HG03378 (cell line): ENCODE results near the gene RBBP8NL.

Source experiments
- ATAC-seq: cut with Tn5 transposase; IDR thresholded peaks from one replicate; pipeline ENCODE4 v1.9.1; 2021; ENCODE audit warnings: mild to moderate bottlenecking, moderate library complexity; ENCODE audit not compliant: unreplicated experiment

RBBP8NL gene

DNA sequence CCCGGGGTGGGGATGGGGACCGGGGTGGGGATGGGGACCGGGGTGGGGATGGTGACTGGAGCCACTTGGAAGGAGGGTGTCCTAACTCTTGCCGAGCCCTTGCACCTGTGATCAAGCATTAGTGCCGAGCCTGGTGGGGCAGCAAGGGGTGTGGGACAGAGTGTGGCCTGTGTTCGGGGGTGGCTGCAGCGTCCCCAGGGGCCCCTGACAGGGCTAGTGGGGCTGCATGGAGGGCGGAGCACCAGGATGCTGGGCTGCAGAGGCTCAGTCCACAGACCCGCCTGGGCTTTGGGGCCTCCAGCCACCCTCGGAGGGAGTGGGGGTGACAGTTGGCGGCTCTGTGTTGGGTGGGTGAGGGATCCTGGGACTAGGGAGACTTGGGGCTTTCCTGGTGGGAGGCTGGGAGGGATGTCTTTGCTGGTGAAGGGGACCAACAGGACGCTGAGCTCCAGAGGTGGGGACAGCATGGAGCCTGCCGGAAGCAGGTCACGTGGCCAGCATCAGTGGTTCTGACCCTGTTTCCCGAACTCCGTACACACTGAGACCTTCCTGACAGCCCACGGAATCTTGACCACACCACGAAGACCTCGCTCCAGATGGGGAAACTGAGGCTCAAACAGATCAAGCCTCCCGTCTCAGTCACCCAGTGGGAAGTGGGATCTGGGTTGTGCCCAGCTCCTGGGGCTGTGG is 4.6 kb downstream of the RBBP8NL start:
- ATAC-seq, result no peak

DNA sequence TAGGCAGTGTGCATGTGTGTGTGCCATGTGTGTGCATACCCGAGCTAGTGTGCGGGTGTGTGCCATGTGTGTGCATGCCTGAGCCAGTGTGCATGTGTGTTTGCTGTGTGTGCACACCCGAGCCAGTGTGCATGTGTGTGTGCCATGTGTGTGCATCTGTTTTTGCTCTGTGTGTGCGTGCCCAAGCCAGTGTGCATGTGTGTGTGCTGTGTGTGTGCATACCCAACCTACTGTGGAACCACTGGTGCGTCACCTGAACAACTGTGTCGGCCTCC is 5.7 kb downstream of the RBBP8NL start:
- no peak for ATAC-seq

DNA sequence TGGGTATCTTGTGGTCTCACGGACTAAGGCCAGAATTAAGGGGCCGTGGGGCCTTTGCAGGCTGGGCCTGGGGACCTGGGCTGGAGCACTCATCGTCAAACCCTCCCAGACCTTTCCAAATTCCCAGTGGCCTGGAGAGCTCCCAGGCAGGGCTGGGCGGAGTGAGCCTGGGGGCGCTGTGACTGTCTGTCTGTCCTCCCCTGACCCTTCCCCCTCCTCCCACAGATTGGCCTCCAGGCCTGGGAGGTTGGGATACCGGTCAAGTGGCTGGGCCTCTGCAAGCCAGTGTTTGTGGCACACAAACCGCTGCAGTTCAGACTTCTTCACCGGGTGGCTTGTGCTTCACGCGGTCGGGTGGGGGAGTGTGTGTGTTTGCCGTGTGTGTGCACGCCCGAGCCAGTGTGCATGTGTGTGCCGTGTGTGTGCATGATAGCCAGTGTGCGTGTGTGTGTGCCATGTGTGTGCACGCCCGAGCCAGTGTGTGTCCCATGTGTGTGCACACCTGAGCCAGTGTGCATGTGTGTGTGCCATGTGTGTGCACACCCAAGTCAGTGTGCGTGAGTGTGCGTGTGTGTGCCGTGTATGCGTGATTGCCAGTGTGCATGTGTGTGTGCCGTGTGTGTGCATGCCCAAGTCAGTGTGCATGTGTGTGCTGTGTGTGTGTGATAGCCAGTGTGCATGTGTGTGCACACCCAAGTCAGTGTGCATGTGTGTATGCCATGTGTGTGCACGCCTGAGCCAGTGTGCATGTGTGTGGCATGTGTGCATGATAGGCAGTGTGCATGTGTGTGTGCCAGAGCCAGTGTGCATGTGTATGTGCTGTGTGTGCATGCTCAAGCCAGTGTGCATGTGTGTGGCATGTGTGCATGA is 6.3 kb downstream of the RBBP8NL start:
- ATAC-seq, result no peak

- no peak for ATAC-seq
Measured at GRCh38 chr20:62419759-62420158, 7.6 kb downstream of the RBBP8NL start.

DNA sequence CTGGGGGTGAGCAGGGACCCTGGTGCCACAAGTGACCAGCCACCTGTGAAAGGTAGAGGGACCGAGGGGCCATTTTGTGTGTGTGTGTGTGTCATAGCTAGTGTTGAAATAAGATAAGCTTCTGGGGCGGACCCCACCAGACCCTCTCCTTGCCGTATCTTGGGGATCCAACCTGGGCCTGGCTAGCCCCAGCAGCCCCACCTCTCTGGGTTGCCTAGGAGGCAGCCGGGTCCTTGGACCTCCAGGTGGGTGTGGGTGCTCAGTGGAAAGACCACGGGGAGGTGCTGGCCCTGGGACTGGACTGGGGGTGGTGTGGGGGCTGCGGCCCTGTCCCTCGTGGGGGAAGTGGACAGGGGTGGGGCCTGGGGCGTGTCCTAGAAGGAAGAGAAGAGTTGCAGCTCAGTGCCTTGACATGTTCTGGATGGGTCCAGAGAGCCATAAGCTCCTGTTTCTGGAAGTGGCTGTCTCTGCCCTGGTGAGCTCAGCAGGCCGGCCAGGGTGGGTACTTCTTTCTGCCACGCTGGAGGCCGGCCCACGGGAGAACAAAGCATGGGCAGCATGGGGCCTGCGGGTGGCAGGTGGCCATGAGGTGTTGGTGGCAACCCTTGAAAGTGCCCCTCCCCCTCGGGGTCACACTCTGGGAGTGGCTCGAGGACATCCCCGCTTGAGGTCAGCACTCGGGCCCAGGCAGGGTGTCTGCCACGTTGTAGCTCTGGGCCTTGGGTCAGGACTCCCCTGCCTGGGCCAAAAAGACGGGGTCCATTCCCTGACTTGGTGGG is 8.4 kb downstream of the RBBP8NL start:
- no peak for ATAC-seq

DNA sequence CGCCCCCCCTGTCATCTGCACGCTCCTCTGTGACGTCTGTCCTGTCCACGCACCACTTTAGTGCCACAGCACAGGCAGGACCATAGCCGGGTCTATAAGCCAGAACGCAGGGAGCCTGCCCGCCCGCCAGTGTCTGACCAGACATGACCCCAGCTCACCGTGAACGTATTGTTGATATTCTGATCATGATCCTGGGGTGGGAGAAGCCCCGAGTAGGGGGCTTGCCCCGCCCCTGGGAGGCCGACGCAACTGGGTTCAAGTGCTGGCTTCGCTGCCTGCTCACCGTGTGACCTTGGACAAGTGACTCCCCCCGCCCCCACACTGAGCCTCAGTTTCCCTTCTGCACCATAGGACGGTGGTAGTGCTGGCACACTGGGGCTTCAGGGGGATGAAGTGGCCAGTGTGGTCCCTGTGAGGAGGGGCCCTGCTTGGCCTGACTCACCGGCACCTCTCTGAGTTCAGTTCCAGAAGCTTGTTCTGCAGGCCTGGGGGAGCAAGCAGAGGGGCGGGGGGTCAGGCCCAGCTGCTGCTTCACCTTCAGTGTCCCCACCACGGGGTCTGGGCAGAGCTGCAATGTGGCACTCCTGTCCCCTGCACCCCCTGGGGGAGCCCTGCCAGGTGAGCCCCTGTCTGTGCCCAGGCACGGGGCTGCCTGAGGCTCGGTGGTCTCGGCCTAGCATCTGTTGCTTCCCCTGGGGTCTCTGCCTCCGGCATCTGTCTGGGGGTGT is 9.2 kb downstream of the RBBP8NL start:
- no peak for ATAC-seq

- ATAC-seq, result no peak
Measured at GRCh38 chr20:62416651-62417637, 10.4 kb downstream of the RBBP8NL start.

DNA sequence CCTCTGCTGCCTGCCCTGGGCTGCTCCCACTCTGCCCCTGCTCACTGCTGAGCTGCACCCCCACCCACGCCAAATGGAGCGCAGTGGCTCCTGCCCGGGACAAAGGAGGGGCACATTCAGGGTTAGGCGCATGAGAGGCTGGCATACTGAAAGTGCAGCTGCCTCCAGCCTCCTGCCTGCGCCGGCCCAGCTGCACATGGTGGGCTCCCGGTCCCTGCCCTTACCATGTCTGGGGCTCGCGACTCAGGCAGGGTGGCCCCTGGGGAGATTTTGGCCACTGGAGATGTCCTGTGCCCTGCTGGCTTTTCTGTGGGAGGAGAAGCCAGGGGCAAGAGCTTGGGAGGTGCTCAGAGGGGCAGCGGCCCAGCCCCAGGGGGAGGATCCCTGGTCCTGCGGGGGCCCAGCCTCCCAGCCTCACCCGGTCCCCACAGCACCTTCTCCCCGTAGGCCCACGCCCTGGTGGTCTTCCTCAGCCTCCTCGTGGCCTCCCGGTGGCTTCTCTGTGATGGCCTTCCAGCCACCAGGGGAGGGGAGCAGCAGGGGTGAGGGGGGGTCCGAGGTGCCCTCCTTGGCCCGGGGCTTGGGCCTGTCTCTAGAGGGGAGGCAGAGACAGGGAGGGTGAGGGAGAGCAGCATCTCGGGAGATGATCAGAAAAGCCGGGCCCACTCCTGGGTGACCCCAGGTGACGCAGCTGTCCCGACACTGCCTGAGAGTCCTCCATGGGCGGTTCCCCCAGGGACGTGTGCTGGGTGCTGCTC is 11.8 kb downstream of the RBBP8NL start:
- ATAC-seq, result no peak

DNA sequence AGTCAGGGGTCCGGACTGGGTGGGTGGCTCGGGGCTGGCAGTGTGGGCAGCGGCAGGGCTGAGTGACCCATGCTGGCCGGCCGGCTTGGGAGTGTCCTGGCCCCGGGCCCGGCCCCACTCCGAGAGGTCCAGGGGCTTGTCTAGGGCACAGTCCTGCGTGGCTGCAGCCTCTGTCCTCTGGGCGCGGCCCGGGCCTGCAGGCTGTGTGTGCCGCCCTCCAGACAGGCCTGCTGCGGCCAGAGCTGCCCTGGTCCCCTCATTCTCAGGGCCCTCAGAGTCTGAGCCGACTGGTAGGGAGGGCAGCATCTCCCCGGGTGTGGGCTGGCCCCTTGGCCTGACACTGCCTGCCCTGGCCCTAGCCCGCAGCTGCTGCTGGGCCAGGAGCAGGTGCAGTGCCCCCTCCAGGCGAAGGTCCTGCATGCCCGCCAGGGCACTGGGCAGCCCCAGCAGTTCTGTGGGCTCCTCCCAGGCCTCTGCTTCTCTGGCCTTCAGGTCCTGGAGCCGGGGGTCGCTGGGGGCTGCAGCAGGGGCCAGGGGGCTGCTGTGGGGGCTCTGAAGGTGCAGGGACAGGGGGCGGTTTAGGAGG is 13.3 kb downstream of the RBBP8NL start:
- ATAC-seq, result no peak

DNA sequence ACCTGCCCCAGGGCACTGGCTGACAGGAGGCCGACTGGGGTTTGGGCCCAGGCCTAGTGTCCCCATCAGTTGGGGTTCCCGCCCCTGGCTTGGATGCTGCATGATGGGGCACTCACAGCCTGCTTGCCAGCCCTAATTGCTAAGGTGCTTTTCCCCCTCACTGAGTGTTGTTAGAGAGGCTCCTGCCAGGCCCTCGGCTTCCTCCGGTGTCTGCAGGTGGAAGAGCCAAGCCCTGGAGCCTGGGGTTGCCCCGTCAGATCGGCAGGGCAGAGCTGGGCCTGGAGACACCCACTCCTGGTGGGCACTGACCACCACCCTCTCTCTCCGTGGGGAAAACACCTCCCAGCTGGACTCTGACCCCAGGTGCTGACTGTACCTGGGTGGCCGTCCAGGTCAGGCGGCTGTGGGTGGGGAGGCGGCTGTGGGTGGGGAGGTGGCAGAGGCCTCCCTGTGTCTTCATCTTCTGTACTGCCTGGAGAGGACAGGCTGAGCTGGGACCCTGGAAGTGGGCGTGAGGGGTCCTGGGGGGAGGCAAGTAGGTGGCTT is 14.2 kb downstream of the RBBP8NL start:
- ATAC-seq, result no peak

DNA sequence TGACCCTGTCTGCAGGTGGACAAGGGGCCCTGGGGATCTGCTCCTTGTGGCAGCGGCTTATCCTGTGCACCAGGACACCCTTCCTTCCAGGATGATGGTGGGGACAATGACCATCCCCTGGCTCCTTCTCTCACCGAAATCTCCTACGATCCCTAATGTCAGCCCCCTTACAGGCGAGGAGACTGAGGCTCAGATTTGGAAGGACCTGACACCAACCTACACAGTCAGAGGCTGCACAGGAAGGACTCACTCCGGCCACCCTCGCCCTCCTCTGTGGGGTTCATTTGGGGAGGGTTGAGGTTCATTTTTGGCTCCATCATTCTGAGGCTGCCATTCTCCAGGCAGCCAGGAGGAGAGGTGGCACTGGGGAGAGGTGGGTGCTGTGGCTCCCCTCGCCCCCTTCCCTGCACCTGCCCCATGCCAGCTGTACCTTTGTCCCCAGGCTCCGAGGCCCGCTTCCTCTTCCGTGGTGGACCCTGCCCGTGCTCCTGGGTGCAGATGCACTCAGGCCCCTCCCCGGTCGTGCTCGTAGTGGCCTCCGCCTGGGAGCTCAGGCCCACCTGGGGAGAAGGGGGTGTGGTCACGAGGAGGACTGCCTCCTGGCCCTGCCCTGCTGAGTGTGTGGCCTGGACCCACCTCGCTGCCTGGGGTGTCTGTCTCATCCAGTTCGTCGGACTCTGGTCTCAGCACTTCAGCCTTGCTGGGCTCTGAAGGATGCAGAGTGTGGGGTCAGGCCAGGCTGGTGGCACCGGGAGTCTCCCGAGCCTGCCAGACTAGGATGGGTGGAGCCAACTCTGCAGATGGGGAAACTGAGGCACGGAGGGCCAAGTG is 14.9 kb downstream of the RBBP8NL start:
- ATAC-seq, result no peak

DNA sequence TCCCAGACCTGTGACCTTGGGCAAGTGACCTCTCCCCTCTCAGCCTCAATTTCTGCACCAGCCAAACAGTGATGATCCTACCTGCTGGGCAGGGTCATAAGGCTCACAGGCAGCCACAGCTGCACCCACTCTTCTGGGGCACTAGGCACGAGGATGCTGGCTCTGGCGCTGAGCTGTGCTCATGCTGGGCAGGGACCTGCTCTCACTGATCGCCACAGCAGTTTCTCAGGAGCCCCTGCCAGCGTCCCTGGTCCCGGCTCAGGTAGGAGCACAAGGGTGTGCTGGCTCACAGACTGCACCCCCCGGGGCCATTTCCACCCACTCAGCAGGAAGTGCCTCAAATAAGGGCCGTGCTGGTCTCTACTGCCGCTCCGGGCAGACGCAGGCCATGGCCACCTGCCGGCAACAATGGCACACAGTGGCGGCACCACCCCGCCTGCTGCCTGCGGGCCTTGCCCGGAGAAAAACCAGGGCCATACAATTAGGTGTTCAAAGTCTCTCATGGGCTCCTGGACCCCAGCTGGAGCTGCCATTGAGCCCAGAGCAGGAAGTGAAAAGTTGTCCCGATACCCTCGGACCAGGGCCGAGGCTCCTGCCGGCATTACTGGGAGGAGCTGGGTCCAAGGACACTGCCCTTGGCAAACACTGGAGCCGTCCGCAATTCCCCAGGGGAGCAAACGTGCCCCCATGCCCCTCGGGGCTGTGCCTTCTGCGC is 15.7 kb downstream of the RBBP8NL start:
- ATAC-seq, result no peak

- no peak for ATAC-seq
Measured at GRCh38 chr20:62410746-62411478, 16.4 kb downstream of the RBBP8NL start.

DNA sequence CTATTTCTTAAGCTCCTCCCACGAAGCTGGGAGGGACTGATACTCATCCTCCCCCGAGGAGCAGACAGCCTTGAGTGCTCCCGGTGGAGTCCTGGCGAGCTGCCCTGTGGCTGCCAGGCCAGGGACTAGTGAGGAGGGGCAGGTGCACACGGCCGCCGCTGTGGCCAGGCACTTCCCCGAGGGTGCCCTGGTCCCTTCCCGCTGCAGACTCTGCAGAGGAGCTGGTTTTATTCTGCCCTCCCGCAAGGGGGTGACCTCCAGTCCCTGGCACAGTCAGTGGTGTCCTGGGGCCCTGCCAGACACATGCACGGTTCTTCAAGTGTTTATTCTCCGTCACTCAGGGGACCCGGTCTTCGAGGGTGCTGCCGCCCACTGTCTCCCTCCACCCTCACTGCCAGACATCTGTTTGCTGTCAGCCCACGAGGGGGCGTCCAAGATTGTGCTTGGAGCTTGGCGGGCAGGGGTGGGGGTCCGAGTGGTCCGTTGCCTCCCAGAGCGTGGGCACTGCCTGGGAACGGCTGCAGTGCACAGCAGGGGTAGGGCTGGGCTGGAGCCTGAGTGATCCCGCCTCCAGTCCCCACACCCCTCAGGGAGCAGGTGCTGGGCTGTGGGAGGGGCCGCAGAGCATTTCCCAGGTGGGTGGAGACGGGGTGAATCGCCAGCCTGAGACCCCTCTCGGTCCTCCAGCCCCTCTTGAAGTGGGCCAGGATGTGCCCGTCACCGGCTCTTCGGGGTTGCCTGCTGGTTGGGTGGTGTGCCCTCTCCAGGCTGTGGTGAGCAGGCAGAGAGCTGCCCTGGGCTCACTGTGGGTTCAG is 17.2 kb downstream of the RBBP8NL start:
- ATAC-seq, result no peak

GRCh38 chr20:62409086-62409853 is 18.1 kb downstream of the RBBP8NL start:
- ATAC-seq, result no peak
